Activated T-helper 17 cell treated with anti-CD3 and anti-CD28 coated beads, Interleukin-2, amount 50 U/mL, for 72 hours (primary cell): ENCODE results near the gene DALRD3. TPM values are rescaled to one million over a fixed set of nuclear protein-coding genes. Genes with fewer than 3 reads are reported as not detected.

ENCODE experiments used
- total RNA-seq, 2 donors: library from RNA; stranded (reverse); gene quantifications; one replicate each; pipeline ENCODE4 v1.2.3, GENCODE V29; 2022

Gene DALRD3
- total RNA-seq, 2 donors from 2014 or later = 20.9 to 21.2 TPM

Other genes with a start within 250 kb of the DALRD3 start
- 10 to 100 TPM; 23.1 to 44.5 TPM for gene PRKAR2A, start 170.7 kb downstream of the DALRD3 start, total RNA-seq
- gene SLC25A20, start 119.7 kb downstream of the DALRD3 start, total RNA-seq = 10 to 100 TPM; 13.4 to 33.7 TPM
- 100 to 1,000 TPM; 107 to 158 TPM for gene ARIH2, start 99.7 kb downstream of the DALRD3 start, total RNA-seq
- 10 to 100 TPM; 32.2 to 44.9 TPM for gene P4HTM, start 28.3 kb downstream of the DALRD3 start, total RNA-seq
- gene WDR6, start 11.2 kb downstream of the DALRD3 start, total RNA-seq = 100 to 1,000 TPM; 154 to 208 TPM
- 10 to 100 TPM; 40.6 to 56.7 TPM for gene NDUFAF3, start 3.5 kb upstream of the DALRD3 start, total RNA-seq
- gene IMPDH2, start 10.8 kb upstream of the DALRD3 start, total RNA-seq = 100 to 1,000 TPM; 460 to 479 TPM
- gene QRICH1, start 75.5 kb upstream of the DALRD3 start, total RNA-seq = 100 to 1,000 TPM; 122 to 151 TPM
- 100 to 1,000 TPM; 284 to 292 TPM for gene QARS1, start 86.2 kb upstream of the DALRD3 start, total RNA-seq
- 10 to 100 TPM; 33.4 to 36.0 TPM for gene USP19, start 102.2 kb upstream of the DALRD3 start, total RNA-seq
- under 1 TPM in 1 of 2 donors, not detected in 1; 0.79 TPM for gene LAMB2, start 114.5 kb upstream of the DALRD3 start, total RNA-seq
- 10 to 100 TPM; 15.6 to 17.0 TPM for gene CCDC71, start 147.8 kb upstream of the DALRD3 start, total RNA-seq
- 1 to 10 TPM; 1.0 to 3.7 TPM for gene KLHDC8B, start 153.0 kb upstream of the DALRD3 start, total RNA-seq